Measurements from ENCODE around the gene CASP8AP2.
"Not testable (repeated sequence)": the region's sequence is repeated elsewhere in the genome, so short reads cannot be mapped to it uniquely, and the experiment has no call there.

The CASP8AP2 gene

GRCh38 chr6:89829472-89830169, at the start of gene CASP8AP2:
CASP8AP2 (plus strand) TSS chr6:89829880.
- peak; percentile 88 to 91 for DNase-seq

GRCh38 chr6:89781070-89782034, 48.3 kb upstream of the CASP8AP2 start:
- DNase-seq: no peak

GRCh38 chr6:89782222-89782621, 47.5 kb upstream of the CASP8AP2 start:
- no peak for DNase-seq

- DNase-seq: not testable (repeated sequence)
Measured at GRCh38 chr6:89783293-89783692, 46.4 kb upstream of the CASP8AP2 start.

GRCh38 chr6:89784838-89785237, 44.8 kb upstream of the CASP8AP2 start:
- no peak for DNase-seq

GRCh38 chr6:89786970-89787369, 42.7 kb upstream of the CASP8AP2 start:
- no peak for DNase-seq

GRCh38 chr6:89787660-89788328, 41.9 kb upstream of the CASP8AP2 start:
- no peak for DNase-seq

GRCh38 chr6:89789980-89790379, 39.7 kb upstream of the CASP8AP2 start:
- DNase-seq: no peak

GRCh38 chr6:89790403-89790802, 39.3 kb upstream of the CASP8AP2 start:
- DNase-seq: no peak

GRCh38 chr6:89792881-89793280, 36.8 kb upstream of the CASP8AP2 start:
- DNase-seq: no peak

GRCh38 chr6:89793586-89793985, 36.1 kb upstream of the CASP8AP2 start:
- DNase-seq: no peak

GRCh38 chr6:89794324-89794723, 35.4 kb upstream of the CASP8AP2 start:
- DNase-seq: no peak

GRCh38 chr6:89797317-89797716, 32.4 kb upstream of the CASP8AP2 start:
- DNase-seq: no peak

GRCh38 chr6:89799096-89799495, 30.6 kb upstream of the CASP8AP2 start:
- no peak for DNase-seq

- no peak for DNase-seq
Measured at GRCh38 chr6:89799756-89800155, 29.9 kb upstream of the CASP8AP2 start.

- DNase-seq: no peak
Measured at GRCh38 chr6:89803271-89803670, 26.4 kb upstream of the CASP8AP2 start.

- DNase-seq: no peak
Measured at GRCh38 chr6:89805814-89806371, 23.8 kb upstream of the CASP8AP2 start.

GRCh38 chr6:89807581-89807980, 22.1 kb upstream of the CASP8AP2 start:
- no peak for DNase-seq

- DNase-seq: not testable (repeated sequence)
Measured at GRCh38 chr6:89813422-89813821, 16.3 kb upstream of the CASP8AP2 start.

- DNase-seq: no peak
Measured at GRCh38 chr6:89817481-89817880, 12.2 kb upstream of the CASP8AP2 start.

- DNase-seq: no peak
Measured at GRCh38 chr6:89818977-89819335, 10.7 kb upstream of the CASP8AP2 start.

- DNase-seq: peak; percentile 82 to 83
Measured at GRCh38 chr6:89819336-89820130, 10.1 kb upstream of the CASP8AP2 start, which contains the start of gene MDN1. MDN1 (minus strand) TSS chr6:89819794; CDS start chr6:89819607, 187 bp downstream.

All from stimulated activated CD4-positive, alpha-beta T cell treated with anti-CD3 and anti-CD28 coated beads, Interleukin-2, amount 100 ng/mL, for 48 hours (primary cell).